Adipose tissue (tissue), 3 donors: Measurements from ENCODE around the gene NCK2. TPM values are rescaled to one million over a fixed set of nuclear protein-coding genes. Genes with fewer than 3 reads are reported as not detected.
A peak's percentile ranks its signal among the peaks of the same experiment; 100 is the strongest.

ENCODE experiments used
- H3K27ac ChIP-seq: one replicate; pipeline ENCODE4 v1.5.1; 2013; ENCODE audit warnings: low read depth, low read length
- WGBS, 3 donors: extraction: QIAGEN DNeasy Blood & Tissue Kit; methylation state at CpG; one replicate each; pipeline ENCODE4 v1.1.7; 2013; 5-methylcytosine and 5-hydroxymethylcytosine counted together
- polyA plus RNA-seq, 3 donors: library from polyadenylated mRNA; stranded (reverse); fragments of 200-250 nt; gene quantifications; one replicate each; pipeline ENCODE4 v1.2.3, GENCODE V29; 2013
- donor health status: healthy with polysubstance abuse.
- donor health status: Bipolar disorder and iron deficiency.
- donor health status: healthy.

NCK2 gene
- polyA plus RNA-seq, 3 donors, result 26.6 to 30.8 (median 27.2) TPM

DNA sequence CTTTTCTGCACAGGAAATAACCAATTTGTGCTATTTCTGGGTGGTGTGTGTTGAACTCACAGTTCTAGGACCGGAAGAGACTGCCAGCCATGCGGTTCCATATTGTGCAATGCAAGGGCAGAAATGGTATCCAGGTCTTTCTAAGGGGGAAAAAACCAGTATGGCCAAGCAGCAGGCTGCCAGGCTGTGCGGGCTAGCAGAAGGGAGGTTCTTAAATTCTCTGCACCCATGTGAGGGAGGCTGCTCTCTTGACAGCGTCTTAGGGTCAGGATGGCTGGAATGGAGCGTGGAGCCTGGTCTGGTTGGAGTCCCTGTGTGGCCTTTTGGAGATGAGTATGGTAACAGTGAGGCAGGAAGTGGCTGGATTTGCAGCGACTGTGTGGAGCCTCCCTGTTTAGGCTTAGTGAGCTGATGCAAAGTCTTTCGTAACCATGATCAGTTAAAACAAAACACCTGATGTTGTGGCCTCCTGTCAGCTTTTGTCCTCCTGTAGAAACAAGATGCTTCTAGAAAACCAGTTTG, 52.6 kb downstream of the NCK2 start:
- WGBS, 3 donors, result 34 to 81% (median 35%) methylated on average over 7 of the region's 7 CpGs
- H3K27ac ChIP-seq, result peak overlapping the region; percentile 70

DNA sequence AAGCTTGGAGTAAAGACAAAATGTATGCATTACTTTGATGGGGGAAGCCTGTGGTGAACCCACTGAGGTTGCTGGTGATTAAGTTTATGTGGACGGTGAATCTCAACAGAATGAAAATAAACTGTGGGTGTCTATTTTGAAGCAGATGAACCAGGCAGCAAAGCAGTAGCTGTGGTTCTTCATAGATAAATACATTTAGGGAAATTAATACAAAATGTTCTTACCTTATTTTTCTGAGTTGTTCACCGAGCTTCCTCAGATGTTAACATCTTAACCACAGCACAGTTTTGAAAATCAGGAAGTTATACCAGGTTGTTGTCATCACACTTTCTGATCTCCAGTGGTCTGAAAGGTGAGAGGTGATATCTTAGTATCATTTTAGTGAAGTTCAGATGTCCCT, 53.9 kb downstream of the NCK2 start:
- no peak overlapping the region for H3K27ac ChIP-seq
- 45 to 85% (median 65%) methylated on average over 2 of the region's 2 CpGs for WGBS, 3 donors

DNA sequence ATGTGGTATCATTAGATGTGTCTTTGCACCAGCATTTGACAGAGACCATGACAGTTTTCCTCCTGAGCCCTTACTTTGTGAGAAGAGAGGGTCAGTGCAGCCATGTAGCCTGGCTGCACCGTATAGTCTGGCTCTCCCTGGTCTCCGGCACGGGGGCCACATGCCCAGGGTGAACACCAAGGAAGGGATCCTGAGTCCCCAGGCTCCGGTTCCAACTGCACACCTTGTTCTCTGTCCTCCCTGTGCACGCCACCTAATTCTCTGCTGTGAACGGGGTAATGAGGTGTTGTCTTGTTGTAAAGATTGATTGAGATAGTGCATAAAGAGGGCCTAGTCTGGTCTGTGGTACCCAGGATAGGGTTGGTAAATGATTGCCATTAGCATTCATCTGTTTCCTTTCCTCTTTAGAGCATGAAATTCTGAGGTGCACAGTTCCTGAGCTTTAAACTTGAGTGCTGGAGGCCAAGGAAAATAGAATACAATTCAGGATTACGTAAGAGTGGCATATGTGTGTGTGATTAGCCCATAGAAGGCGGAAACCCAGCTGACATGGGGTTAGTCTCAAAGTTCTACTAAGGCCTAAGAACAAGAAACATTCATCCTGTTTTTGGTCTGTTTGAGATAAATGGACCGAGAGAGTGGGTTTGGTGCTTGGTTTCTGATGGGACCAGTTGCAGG, 55.5 kb downstream of the NCK2 start:
- no peak overlapping the region for H3K27ac ChIP-seq
- WGBS, 3 donors, result 64 to 86% (median 78%) methylated on average over 9 of the region's 9 CpGs

DNA sequence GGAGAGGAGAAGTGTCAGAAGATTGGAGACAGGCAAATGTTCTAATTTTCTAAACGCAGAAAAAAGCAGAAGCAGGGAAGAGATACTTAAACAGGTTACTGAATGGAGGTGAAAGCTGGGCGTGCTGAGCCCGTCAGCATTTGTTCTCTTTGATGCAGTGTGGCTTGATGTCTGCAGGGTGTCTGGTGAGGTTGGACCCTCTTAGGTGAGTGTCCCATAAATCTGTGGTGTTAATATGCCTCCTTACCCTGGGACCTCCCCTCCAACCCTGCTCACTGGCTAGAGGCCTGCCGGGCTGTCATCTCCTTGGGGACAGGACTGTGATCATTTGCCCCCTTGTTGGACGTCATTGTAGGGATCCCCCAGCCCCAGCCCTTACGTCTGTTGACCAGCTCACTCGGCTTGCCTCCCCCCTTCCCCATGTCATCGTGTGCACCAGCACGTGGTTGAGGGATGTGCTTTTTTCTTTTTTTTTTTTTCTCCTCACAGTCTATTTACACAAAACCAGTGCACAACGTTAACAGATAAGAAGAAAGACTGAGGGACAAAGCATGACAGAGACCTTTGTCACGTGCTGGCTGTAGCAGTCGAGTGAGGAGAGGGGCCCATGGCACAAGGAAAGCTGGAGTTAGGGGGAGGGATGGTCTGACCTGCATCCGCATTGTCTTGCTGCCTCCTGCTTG, 56.4 kb downstream of the NCK2 start:
- WGBS, 3 donors, result 62 to 70% (median 67%) methylated on average over 13 of the region's 13 CpGs
- H3K27ac ChIP-seq, result no peak overlapping the region

DNA sequence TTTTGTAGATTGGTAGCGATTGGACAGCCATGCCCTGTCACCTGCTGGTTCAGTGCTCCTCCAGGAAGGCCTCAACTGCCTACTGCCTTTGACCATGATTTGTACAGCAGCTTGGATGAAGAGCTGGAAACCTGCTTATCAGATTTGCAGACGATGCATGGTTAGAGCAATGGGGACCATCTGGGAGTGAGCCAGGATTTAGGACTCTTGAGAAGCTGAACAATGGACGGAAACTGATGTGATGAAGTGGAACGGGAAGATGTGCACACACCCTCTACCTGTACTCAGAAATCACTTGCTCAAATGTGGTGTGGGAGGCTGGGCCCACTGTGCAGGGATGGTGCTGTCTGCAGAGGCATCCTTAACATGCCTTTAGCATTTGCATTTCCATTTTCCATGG, 57.2 kb downstream of the NCK2 start:
- WGBS, 3 donors, result 66 to 82% (median 67%) methylated on average over 4 of the region's 4 CpGs
- no peak overlapping the region for H3K27ac ChIP-seq

DNA sequence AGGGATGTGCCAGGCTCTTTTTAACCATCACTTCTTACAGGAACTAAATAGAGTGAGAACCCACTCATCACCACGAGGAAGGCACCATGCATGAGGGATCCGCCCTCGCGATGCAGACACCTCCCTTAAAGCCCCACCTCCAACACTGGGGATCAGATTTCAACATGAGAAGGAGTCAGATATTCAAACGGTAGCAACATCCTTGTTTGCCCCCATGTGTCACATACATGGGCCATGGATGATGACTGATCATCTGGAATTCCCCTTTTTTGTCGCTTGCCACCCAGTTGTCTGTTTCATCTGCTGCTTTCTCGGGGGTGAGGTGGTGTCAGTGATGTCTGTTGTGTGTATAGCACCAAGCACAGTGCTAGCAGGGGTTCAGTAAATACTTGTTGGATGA, 57.9 kb downstream of the NCK2 start:
- WGBS, 3 donors, result 61 to 68% (median 64%) methylated on average over 7 of the region's 7 CpGs

DNA sequence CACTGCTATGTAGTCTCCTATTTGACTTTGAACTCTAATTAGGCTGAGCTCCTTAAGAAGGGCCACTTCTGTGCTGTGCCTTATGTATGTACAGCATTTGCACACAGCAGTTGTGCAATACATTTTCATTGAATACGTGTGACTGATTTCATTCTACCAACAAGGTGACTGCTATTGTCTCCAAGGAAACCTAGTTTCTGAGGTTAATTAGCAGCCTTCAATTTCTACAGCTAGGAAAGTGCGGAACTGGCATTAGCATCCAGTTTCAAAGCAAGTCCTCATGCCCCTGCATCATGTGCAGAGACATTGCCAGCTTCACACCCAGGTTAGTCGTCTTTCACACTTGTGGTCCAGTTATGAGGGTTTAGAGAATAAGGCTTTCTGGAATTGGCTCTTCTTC, 58.6 kb downstream of the NCK2 start:
- H3K27ac ChIP-seq, result no peak overlapping the region
- WGBS, 3 donors, result 69 to 84% (median 74%) methylated on average over 3 of the region's 3 CpGs

More for the DNA sequence above, 57.9 kb downstream of the NCK2 start:
- H3K27ac ChIP-seq, result no peak overlapping the region

DNA sequence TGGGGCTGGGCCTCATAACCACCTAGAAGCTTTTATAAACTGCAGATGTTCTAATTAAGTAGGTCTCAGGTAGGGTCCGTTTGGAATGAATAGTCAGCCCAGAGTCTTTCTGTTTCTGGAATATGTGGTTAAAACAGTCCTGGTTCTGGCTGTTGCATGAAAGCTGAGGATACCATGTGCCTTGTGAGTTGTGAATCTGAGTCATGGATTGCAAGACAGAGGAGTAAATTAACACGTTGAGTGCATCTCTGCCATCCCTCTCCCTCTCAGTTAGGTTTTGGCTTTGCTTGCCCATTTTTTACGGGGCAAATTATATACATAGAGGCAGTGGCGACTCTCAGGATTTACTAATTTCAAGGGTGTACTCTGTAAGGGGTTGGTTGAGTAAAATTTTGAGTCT, 59.1 kb downstream of the NCK2 start:
- no peak overlapping the region for H3K27ac ChIP-seq
- 84 to 90% (median 86%) methylated on average over 4 of the region's 4 CpGs for WGBS, 3 donors

DNA sequence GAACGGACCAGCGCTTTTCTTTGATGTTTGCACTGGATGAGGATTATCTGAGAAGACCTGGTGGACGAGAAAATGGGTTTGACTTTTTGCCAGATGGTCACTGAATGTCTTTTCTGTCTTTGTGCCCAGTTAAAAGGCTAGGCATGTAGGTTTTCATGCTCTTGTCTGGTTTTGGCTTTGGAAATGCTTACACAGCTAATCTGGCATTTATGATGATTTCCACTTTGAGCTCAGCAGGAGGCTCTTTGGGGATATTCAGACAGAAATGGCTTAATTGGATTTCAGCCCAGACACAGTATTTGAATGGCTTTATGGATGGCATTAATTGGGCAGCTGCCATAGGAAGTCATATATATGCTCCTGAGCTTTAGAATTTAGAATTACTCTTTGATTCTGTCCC, 59.6 kb downstream of the NCK2 start:
- H3K27ac ChIP-seq, result no peak overlapping the region
- 60 to 74% (median 68%) methylated on average over 3 of the region's 3 CpGs for WGBS, 3 donors

GRCh38 chr2:105806996-105807395, 62.3 kb downstream of the NCK2 start:
- no peak overlapping the region for H3K27ac ChIP-seq
- WGBS, 3 donors, result 91 to 95% (median 93%) methylated on average over 8 of the region's 8 CpGs

DNA sequence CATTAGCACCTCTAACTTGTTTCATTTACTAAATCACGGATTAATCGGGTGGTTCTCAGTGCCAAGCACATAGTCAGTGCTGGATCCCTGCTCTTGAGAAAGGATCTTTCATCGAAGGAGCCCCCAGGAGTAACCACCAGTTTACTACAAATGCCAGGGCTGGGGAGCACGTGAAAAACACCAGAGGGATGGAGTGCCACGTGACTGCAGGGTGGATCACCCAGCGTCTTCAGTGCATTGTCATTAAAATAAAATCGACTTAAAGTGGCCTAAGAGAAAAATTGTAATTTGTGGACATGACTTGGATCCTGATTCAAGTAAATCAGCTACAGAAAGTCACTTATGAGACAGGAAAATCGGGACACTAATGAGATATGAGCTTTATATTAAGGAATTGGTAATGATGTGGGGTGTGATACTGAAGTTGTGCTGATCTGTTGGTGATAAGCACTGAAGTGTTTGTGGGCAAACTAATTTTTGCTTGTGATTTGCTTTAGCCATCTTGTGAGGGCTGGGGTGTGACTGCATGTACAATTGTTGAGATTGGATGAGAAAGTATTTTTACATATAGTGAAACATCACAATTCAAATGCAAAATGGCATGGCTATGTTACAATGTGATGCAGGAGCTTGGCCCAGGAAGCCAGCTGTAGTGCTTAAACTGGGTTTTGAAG, 63.8 kb downstream of the NCK2 start:
- H3K27ac ChIP-seq, result no peak overlapping the region
- 89 to 94% (median 93%) methylated on average over 8 of the region's 8 CpGs for WGBS, 3 donors

DNA sequence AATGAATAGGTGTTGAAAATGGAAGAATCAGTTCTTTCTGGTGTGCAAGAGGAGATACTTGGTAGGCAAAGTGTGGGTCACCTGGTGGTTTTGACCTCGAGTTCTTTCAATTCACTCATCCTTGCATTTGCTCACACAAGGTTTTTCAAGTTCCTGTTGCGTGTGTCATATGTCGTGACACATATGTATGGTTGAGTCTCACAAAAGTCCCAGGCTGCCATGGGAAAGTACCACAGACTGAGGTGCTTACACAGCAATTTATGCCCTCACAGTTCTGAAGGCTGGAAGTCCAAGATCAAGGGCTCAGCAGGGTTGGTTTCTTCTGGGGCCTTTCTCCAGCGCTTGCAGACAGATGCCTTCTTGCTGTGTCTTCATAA, 64.4 kb downstream of the NCK2 start:
- 78 to 95% (median 80%) methylated on average over 4 of the region's 4 CpGs for WGBS, 3 donors
- no peak overlapping the region for H3K27ac ChIP-seq

GRCh38 chr2:105809723-105810122, 65.0 kb downstream of the NCK2 start:
- H3K27ac ChIP-seq, result no peak overlapping the region
- WGBS, 3 donors, result 86 to 94% (median 91%) methylated on average over 3 of the region's 3 CpGs

DNA sequence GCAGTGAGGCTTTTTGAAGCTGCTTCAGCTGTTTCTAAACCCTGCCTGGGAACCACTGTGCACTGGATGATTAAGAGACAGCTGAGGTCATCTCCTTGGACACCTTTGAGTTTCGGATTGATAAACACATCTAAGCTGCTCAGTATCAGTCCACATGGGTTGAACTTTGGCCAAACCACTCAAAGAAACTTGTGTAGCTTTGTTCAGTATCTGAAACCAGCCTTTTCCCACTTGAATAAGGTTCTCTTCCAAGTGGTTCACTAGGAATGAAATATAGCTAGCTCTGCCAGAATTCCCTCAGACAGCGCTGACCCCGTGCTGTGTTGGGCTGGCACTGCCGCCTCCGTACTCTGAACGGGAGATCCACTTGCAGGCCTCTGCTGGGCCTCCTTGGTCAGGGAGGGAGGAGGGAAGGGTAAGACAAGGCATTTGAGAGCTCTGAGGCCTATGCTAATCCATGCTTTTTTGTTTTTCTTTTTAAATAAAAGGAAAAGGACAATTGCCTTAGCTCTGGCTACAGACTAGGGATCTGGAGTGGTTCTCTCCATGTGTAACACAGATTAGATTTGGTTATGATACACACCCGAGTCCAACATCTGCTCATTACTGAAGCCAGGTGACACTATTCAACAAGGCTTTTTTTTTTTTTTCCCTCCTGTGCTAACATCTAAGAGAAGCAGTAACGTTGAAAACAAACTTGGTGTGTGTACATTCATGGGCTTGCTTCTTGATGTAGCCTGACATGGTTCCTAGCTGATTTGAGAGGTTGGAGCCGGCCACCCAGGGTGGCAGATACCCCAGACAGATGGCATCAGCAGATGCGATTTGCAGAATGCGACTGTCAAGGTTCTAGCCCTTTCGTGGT, 67.7 kb downstream of the NCK2 start:
- no peak overlapping the region for H3K27ac ChIP-seq
- 47 to 71% (median 54%) methylated on average over 12 of the region's 12 CpGs for WGBS, 3 donors

GRCh38 chr2:105813045-105813315, 68.3 kb downstream of the NCK2 start:
- H3K27ac ChIP-seq, result no peak overlapping the region
- WGBS, 3 donors, result 82 to 90% (median 88%) methylated on average over 4 of the region's 4 CpGs

- H3K27ac ChIP-seq, result no peak overlapping the region
Observed at GRCh38 chr2:105813405-105813804, 68.7 kb downstream of the NCK2 start.

DNA sequence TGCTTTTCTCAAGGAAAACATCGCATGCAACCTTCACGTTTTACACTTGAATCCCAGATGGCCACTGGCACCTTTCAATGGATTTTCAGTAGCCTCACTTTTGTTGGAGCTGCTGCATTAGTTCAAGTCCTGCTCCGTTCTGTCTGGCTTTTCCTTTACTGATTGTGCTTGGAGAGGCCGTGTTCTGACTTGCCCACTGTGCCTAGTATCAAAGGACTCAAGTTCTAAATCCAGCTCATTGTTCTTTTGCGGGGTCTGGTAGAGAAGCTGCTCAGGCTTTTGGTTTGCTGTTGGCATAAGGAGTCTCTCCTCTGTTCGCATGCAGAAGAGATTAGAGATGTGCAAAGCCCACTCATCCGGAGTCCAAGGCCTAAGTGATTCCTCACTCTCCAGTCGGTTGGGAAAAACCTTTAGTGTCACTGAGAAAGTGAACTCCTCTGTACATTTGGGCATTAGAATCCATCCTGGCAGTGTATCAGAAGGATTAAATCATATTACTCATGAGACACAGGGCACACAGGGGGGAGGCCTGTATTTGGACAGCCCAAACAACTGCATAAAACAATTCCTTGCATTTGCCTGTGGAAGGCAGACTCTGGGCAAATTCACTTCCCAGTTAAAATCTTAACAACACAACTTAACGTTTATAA, 69.7 kb downstream of the NCK2 start:
- no peak overlapping the region for H3K27ac ChIP-seq
- 76 to 90% (median 83%) methylated on average over 9 of the region's 9 CpGs for WGBS, 3 donors

More at GRCh38 chr2:105813405-105813804, 68.7 kb downstream of the NCK2 start:
- 80 to 91% (median 90%) methylated on average over 5 of the region's 5 CpGs for WGBS, 3 donors

DNA sequence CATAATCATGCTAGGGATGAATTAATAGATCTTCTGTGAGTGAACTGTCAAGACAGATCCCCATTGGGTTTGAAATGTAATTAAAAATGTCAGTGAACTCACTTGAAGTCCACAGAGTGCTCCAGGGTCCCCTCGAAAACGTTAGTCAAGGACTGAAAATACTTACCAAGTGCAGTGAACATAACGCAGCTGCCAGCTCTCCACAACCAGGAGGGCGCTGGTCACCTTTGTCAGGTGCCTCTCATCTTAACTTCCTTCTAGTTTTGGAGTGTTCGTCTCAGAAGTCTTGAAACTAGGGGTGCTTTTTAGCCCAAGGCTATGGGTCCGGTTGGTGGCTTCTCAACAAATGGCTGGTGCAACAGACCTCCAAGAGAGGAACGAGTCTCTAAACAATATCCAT, 70.7 kb downstream of the NCK2 start:
- no peak overlapping the region for H3K27ac ChIP-seq
- 90 to 93% (median 91%) methylated on average over 7 of the region's 7 CpGs for WGBS, 3 donors
